CMK (cell line): ENCODE data around the gene SLC25A47.
"Not testable (repeated sequence)": the region's sequence is repeated elsewhere in the genome, so short reads cannot be mapped to it uniquely, and the experiment has no call there.

Experiments
- DNase-seq: peaks from one replicate; pipeline ENCODE4 v3.0.0-alpha.2; 2010; ENCODE audit warnings: low read depth

The SLC25A47 gene

GRCh38 chr14:100289916-100290606, 33.1 kb upstream of the SLC25A47 start:
- peak; percentile 75 for DNase-seq

- peak; percentile 62 for DNase-seq
These were observed 32.4 kb upstream of the SLC25A47 start for GRCh38 chr14:100290607-100291304.

GRCh38 chr14:100291305-100292075, 31.6 kb upstream of the SLC25A47 start:
- DNase-seq: no peak

- DNase-seq: no peak
These were observed 30.8 kb upstream of the SLC25A47 start for GRCh38 chr14:100292301-100292775.

- no peak for DNase-seq
These were observed 30.2 kb upstream of the SLC25A47 start for GRCh38 chr14:100292776-100293461.

GRCh38 chr14:100293497-100294212, 29.5 kb upstream of the SLC25A47 start:
- DNase-seq: no peak

- DNase-seq: no peak
These were observed 28.8 kb upstream of the SLC25A47 start for GRCh38 chr14:100294213-100294962.

GRCh38 chr14:100294963-100295330, 28.2 kb upstream of the SLC25A47 start:
- DNase-seq: no peak

- DNase-seq: no peak
These were observed 27.6 kb upstream of the SLC25A47 start for GRCh38 chr14:100295376-100296105.

GRCh38 chr14:100296106-100296651, 27.0 kb upstream of the SLC25A47 start:
- no peak for DNase-seq

- DNase-seq: not testable (repeated sequence)
These were observed 26.4 kb upstream of the SLC25A47 start for GRCh38 chr14:100296729-100297128.

- no peak for DNase-seq
These were observed 25.5 kb upstream of the SLC25A47 start for GRCh38 chr14:100297320-100298300.

GRCh38 chr14:100298551-100299237, 24.4 kb upstream of the SLC25A47 start:
- no peak for DNase-seq

- DNase-seq: no peak
These were observed 23.9 kb upstream of the SLC25A47 start for GRCh38 chr14:100299238-100299560.

GRCh38 chr14:100302616-100303015, 20.5 kb upstream of the SLC25A47 start:
- DNase-seq: no peak

GRCh38 chr14:100303179-100303578, 20.0 kb upstream of the SLC25A47 start:
- no peak for DNase-seq

GRCh38 chr14:100303925-100304324, 19.2 kb upstream of the SLC25A47 start:
- no peak for DNase-seq

- no peak for DNase-seq
These were observed 18.3 kb upstream of the SLC25A47 start for GRCh38 chr14:100304825-100305323.
